Smooth muscle cell (in vitro differentiated cells): ENCODE measurements around the gene CACNG7. TPM values are rescaled to one million over a fixed set of nuclear protein-coding genes. Genes with fewer than 3 reads are reported as not detected.

Source experiments
- DNase-seq: peaks from one replicate; lab custom pipeline; 2025; ENCODE audit not compliant: unreplicated experiment; lab: John Stamatoyannopoulos, UW
- H2AFZ ChIP-seq: fragments of 200-600 bp; sonication (generic); 2 replicates; pipeline ENCODE4 v1.6.0; 2016; ENCODE audit warnings: antibody characterized with exemption, low read depth, mild to moderate bottlenecking
- H3F3A ChIP-seq: fragments of 200-600 bp; sonication (generic); 2 replicates; pipeline ENCODE4 v1.6.0; 2017; ENCODE audit warnings: antibody characterized with exemption, low read depth
- H3K27ac ChIP-seq: fragments of 200-600 bp; sonication (generic); 2 replicates; pipeline ENCODE4 v1.5.1; 2016; ENCODE audit warnings: low read depth, mild to moderate bottlenecking
- H3K27me3 ChIP-seq: fragments of 200-600 bp; sonication (generic); 2 replicates; pipeline ENCODE4 v1.6.1; 2016; ENCODE audit warnings: low read depth, mild to moderate bottlenecking
- H3K36me3 ChIP-seq: fragments of 200-600 bp; sonication (generic); 2 replicates; pipeline ENCODE4 v1.5.1; 2016; ENCODE audit warnings: low read depth
- H3K4me1 ChIP-seq: fragments of 200-600 bp; sonication (generic); 2 replicates; pipeline ENCODE4 v1.5.1; 2016; ENCODE audit warnings: low read depth
- H3K4me2 ChIP-seq: fragments of 200-600 bp; sonication (generic); 2 replicates; pipeline ENCODE4 v1.6.0; 2016; ENCODE audit warnings: mild to moderate bottlenecking
- H3K4me3 ChIP-seq: fragments of 200-600 bp; sonication (generic); 2 replicates; pipeline ENCODE4 v1.5.1; 2016; ENCODE audit warnings: mild to moderate bottlenecking
- H3K79me2 ChIP-seq: fragments of 200-600 bp; sonication (generic); 2 replicates; pipeline ENCODE4 v1.6.0; 2016; ENCODE audit warnings: low read depth, mild to moderate bottlenecking
- H3K9ac ChIP-seq: fragments of 200-600 bp; sonication (generic); 2 replicates; pipeline ENCODE4 v1.6.0; 2016; ENCODE audit warnings: low read depth
- H3K9me3 ChIP-seq: fragments of 200-600 bp; sonication (generic); replicated peaks from 2 replicates; pipeline ENCODE4 v1.5.1; 2016; ENCODE audit warnings: low read depth
- H4K20me1 ChIP-seq: fragments of 200-600 bp; sonication (generic); 2 replicates; pipeline ENCODE4 v1.6.0; 2016; ENCODE audit warnings: low read depth
- WGBS: methylation state at CpG from one replicate; pipeline ENCODE4 v1.1.7; 2016; ENCODE audit warnings: low lambda C conversion rate; 5-methylcytosine and 5-hydroxymethylcytosine counted together
- polyA plus RNA-seq: library from polyadenylated mRNA; unstranded; fragments of >200 nt; fragmentation: Nextera tagmentation; extraction: Ambion mirVana; gene quantifications from 2 replicates; pipeline ENCODE4 v1.2.1, GENCODE V29; 2016
- total RNA-seq: library from RNA; depleted of rRNA; stranded (reverse); fragments of >200 nt; gene quantifications from 2 replicates; pipeline ENCODE4 v1.2.3, GENCODE V29; 2014
- TF ChIP-seq, protein P1 (sequence below): fragments of 200-600 bp; sonication (generic); IDR thresholded peaks from 2 replicates; pipeline ENCODE4 v1.5.1; 2017; ENCODE audit warnings: borderline replicate concordance, mild to moderate bottlenecking, antibody characterized with exemption; ENCODE audit not compliant: insufficient read depth, poor library complexity, severe bottlenecking

CACNG7 gene
- total and polyA plus RNA-seq, 2 experiments from 2014 or later, result 1.3 to 6.1 TPM

DNA sequence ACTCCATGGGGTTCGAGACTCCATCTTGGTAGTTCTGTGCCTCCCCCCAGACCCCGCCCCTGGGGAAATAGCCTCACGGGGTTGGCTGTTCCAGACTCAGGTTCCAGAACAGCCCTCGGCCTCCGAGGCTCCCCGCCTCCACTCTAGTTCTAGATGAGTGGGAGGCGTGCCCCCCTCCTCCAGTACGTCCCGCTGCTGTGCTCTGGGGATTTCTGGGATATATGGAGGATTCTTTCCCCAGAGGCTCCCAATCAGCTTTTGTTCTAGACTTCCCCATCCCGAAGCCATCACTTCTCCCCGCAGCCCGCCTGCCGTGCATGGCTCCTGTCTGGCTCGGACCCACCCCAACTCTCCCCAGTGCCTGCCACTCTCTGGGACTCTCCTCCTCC lies 1.9 kb upstream of the CACNG7 start:
- Histone ChIP-seq H2AFZ (no peak overlapping the region), H3K9me3 (no peaks in the 10 kb centered on the region), H3K27me3 (peaks cover 74% of the 10 kb centered on the region)

DNA sequence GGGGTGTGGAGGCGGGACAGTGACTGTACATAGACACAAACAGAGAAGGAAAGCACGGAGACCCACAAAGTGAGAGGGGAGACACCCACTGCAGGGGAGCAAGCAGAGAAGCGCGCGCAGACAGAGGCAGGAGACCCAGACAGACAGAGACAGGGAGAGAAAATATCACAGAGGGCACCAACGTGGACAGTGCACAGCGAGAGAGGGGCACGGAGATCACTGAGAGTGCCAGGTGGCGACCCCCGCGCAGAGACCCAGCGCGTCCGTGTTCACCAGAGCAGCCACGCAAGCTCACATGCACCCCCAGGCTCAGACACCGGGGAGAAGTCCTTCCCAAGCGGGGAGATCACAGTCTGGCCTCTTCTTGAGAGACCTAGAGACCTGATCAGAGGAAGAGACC lies 1.4 kb upstream of the CACNG7 start:
- Histone ChIP-seq H2AFZ (no peak overlapping the region), H3K9ac (no peak overlapping the region), H4K20me1 (no peaks in the 10 kb centered on the region), H3K4me2 (peak overlapping the region; percentile 85), H3K4me3 (peak overlapping the region; percentile 46), H3F3A (no peaks in the 10 kb centered on the region), H3K36me3 (no peaks in the 10 kb centered on the region), H3K27ac (no peak overlapping the region), H3K27me3 (peaks cover 74% of the 10 kb centered on the region), H3K4me1 (peaks cover 6% of the 10 kb centered on the region), H3K79me2 (no peaks in the 10 kb centered on the region), H3K9me3 (no peaks in the 10 kb centered on the region)
- DNase-seq, result no peak
- 30% methylated on average over 17 of the region's 17 CpGs for WGBS
- TF ChIP-seq, protein P1, sequence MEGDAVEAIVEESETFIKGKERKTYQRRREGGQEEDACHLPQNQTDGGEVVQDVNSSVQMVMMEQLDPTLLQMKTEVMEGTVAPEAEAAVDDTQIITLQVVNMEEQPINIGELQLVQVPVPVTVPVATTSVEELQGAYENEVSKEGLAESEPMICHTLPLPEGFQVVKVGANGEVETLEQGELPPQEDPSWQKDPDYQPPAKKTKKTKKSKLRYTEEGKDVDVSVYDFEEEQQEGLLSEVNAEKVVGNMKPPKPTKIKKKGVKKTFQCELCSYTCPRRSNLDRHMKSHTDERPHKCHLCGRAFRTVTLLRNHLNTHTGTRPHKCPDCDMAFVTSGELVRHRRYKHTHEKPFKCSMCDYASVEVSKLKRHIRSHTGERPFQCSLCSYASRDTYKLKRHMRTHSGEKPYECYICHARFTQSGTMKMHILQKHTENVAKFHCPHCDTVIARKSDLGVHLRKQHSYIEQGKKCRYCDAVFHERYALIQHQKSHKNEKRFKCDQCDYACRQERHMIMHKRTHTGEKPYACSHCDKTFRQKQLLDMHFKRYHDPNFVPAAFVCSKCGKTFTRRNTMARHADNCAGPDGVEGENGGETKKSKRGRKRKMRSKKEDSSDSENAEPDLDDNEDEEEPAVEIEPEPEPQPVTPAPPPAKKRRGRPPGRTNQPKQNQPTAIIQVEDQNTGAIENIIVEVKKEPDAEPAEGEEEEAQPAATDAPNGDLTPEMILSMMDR, result no peak

More for the DNA sequence above, 1.9 kb upstream of the CACNG7 start:
- H4K20me1 ChIP-seq, result no peaks in the 10 kb centered on the region
- no peak overlapping the region for H3K9ac ChIP-seq
- no peaks in the 10 kb centered on the region for H3F3A ChIP-seq
- no peaks in the 10 kb centered on the region for H3K79me2 ChIP-seq
- H3K4me3 ChIP-seq, result no peak overlapping the region
- H3K36me3 ChIP-seq, result no peaks in the 10 kb centered on the region
- peak overlapping the region; percentile 49 for H3K4me2 ChIP-seq
- no peak for DNase-seq
- 38% methylated on average over 14 of the region's 14 CpGs for WGBS
- no peak overlapping the region for H3K27ac ChIP-seq
- TF ChIP-seq, protein P1, result no peak
- peaks cover 6% of the 10 kb centered on the region for H3K4me1 ChIP-seq

DNA sequence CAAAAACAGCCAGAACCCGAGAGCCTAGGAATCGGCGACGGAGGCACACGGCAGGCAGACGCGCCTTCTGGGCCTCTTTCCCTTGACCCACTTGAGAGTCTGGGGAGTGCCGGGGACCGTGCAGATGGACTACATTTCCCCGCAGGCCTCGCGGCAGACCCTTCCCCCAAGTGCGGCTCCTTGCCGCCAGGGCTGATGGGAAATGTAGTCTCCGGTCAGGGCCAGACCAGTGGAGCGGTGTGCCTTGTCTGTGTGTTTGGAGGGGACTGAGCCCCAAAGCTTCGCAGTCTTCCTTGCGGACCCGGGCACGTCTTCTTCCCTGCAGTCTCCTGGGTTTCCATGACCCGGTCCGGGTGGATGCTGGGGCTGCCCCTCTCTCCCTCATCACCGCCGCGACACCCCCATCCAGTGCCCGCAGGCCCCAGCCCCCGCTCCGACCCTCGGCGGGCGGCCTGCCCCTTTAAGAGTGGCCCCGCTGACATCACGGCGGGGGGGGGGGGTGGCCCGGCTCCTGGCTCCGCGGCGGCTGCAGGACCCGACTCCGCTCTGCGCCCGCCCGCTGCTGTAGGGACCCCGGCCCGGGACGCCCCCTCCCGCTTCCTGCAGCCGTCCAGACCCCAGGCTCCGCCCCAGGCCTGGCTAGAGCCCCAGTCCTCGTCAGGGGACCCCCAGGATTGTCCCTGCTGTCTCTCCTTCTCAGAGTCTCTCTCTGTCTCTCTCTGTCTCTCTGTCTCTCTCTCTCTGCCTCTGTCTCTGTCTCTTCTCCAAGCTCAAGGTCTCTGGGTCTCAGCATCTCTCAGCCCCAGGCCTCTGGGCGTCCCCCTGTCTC lies 758 bp upstream of the CACNG7 start:
- H3K79me2 ChIP-seq, result no peaks in the 10 kb centered on the region
- H4K20me1 ChIP-seq, result no peaks in the 10 kb centered on the region
- no peak overlapping the region for H3K27ac ChIP-seq
- peak overlapping the region; percentile 43 for H2AFZ ChIP-seq
- peaks cover 6% of the 10 kb centered on the region for H3K4me1 ChIP-seq
- no peaks in the 10 kb centered on the region for H3F3A ChIP-seq
- peaks cover 74% of the 10 kb centered on the region for H3K27me3 ChIP-seq
- peak overlapping the region; percentile 85 for H3K4me2 ChIP-seq
- H3K4me3 ChIP-seq, result peak overlapping the region; percentile 46
- no peaks in the 10 kb centered on the region for H3K9me3 ChIP-seq
- peak; percentile 47 for DNase-seq
- WGBS, result 4% methylated on average over 33 of the region's 51 CpGs
- TF ChIP-seq, protein P1, result no peak
- no peak overlapping the region for H3K9ac ChIP-seq
- no peaks in the 10 kb centered on the region for H3K36me3 ChIP-seq
